Measurements from ENCODE around the gene TMEM97.
A peak's percentile ranks its signal among the peaks of the same experiment; 100 is the strongest.

TMEM97 gene

DNA sequence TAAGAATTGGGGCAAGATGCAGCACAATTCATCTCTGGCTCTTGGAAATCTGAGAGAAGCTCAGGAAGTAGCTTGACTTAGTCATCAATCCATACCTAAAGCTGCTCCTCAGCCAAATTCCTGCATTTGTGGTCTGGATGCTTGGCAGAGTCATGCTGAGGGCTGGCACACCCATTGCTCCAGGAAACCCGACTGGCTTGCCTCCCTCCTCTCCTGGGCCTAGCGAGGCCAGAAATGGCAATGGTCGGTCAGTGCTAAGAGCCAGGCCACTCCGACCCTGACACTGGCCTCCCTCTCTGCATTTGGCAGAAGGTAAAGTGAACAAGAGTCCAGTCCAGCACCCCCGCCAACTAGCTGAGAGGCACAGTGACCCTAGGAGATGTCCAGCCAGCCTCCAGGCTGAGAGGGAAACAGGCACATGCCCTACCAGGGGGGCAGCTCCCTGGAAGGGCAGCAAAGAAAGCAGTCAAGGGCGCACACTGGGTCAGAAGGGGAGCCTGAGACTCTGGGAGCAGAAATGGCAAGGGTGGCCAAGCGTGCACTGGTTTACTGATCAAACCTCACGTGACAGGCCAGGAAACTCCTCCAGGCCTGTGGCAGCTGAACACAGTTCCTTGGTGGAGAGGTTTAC is 28.4 kb downstream of the TMEM97 start:
- DNase-seq (ENCODE audit: low read depth) = peak; percentile 83
- no peak overlapping the region for H3K4me3 ChIP-seq (ENCODE audit: control insufficient read depth, low read depth, low read length)
- TF ChIP-seq, protein P1, sequence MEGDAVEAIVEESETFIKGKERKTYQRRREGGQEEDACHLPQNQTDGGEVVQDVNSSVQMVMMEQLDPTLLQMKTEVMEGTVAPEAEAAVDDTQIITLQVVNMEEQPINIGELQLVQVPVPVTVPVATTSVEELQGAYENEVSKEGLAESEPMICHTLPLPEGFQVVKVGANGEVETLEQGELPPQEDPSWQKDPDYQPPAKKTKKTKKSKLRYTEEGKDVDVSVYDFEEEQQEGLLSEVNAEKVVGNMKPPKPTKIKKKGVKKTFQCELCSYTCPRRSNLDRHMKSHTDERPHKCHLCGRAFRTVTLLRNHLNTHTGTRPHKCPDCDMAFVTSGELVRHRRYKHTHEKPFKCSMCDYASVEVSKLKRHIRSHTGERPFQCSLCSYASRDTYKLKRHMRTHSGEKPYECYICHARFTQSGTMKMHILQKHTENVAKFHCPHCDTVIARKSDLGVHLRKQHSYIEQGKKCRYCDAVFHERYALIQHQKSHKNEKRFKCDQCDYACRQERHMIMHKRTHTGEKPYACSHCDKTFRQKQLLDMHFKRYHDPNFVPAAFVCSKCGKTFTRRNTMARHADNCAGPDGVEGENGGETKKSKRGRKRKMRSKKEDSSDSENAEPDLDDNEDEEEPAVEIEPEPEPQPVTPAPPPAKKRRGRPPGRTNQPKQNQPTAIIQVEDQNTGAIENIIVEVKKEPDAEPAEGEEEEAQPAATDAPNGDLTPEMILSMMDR (IDR thresholded peaks at IDR 0.05; ENCODE audit: control insufficient read depth, insufficient read depth, low read depth, low read length, missing control alignments) = no peak

DNA sequence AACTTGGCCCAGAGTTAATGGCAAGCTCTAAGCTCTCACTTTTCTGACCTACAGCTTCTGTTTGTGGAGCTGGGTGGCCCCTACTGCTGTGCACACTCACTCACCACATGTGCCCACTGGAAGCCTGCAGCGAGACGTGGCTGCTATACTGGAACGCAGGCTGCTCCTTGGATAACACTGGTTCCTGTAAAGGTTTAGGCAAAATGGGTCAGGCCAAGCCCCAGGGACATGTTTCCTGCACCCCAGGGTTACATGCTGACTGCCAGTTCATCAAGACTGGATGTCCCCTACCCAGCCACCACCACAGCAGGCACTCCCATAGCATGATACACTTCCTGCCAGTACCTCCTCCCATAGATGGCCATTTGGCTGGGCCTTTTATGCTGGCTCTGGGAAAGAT is 30.0 kb downstream of the TMEM97 start:
- no peak for DNase-seq (ENCODE audit: low read depth)
- TF ChIP-seq, protein P1 (IDR thresholded peaks at IDR 0.05; ENCODE audit: control insufficient read depth, insufficient read depth, low read depth, low read length, missing control alignments) = no peak
- no peak overlapping the region for H3K4me3 ChIP-seq (ENCODE audit: control insufficient read depth, low read depth, low read length)

DNA sequence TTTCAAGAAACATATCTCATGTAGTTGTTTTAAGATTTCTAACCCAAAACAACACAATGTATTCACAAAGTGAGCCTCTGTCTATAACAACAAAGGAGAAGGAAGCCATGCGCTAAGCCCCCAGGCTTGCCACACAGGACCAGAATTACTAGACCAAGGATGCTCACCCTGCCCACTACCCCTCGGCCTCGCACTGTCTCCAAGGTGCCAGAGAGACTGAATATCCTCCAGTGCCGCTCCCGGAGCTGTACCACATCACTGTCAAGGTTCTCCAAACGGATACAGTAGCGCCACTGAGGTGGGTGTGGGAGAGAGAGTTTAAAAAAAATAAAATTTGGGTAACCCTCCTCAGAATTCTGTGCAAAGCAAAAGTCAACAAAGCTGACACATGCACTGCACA is 31.3 kb downstream of the TMEM97 start:
- DNase-seq (ENCODE audit: low read depth) = no peak
- TF ChIP-seq, protein P1 (IDR thresholded peaks at IDR 0.05; ENCODE audit: control insufficient read depth, insufficient read depth, low read depth, low read length, missing control alignments) = no peak
- no peak overlapping the region for H3K4me3 ChIP-seq (ENCODE audit: control insufficient read depth, low read depth, low read length)

DNA sequence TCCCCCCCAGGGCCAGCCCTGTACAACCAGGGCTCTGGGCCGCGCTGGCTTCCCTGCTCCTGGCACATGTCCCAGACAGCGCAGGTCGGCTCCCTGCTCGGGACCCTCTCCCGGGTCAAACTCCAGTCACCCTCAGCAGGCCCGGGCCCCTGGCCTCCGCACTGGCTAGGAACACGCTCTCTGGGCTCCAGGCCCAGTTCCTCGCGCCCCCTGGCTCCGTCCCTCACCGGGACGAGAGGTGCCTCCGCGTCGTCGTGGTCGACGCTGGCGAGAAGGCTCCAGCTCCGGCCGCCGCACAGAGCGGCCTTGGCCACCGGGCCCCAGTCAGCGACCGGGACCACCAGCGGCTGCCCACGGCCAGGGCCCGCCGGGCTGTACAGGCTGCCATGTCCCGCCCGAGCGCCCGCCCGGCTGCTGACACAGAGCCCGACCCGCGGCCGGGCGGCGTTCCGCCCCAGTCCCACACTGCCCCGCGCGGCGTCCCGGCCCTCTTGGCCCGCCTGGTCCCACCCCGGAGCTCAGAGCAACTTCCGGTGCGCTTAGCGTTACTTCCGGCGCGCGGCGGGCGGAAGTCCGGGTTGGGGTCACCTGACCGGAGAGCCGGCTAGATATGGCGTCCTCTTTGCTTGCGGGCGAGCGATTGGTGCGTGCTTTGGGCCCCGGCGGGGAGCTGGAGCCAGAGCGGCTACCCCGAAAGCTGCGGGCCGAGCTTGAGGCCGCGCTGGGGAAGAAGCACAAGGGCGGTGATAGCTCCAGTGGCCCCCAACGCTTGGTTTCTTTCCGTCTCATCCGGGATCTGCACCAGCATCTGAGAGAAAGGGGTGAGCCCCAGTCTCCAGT is 38.3 kb downstream of the TMEM97 start, which contains the start of gene POLDIP2:
TSS of gene POLDIP2 (minus strand) at position 467 of the 840 bp plus-strand sequence. CDS start at position 388, 79 bp downstream.
- H3K4me3 ChIP-seq (ENCODE audit: control insufficient read depth, low read depth, low read length) = peak within 1 kb of the TSS; percentile 92
- DNase-seq (ENCODE audit: low read depth) = peak; percentile 65
- TF ChIP-seq, protein P1 (IDR thresholded peaks at IDR 0.05; ENCODE audit: control insufficient read depth, insufficient read depth, low read depth, low read length, missing control alignments) = no peak

DNA sequence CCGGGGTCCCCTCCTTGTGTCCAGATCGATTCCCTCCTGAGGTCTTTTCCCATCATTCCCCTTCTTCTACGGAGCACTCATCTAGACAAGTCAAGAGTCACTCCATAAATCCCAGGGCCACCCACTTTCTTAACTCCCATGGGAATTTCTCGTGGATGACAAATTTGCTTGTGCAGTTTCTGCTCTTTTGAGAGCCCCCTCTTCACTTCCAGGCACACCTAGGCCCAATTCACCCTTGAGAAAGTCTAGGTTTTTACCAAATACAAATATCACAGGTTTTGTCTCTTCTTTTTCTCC is 38.8 kb downstream of the TMEM97 start:
- peak overlapping the region; percentile 79 for H3K4me3 ChIP-seq (ENCODE audit: control insufficient read depth, low read depth, low read length)
- DNase-seq (ENCODE audit: low read depth) = no peak
- TF ChIP-seq, protein P1 (IDR thresholded peaks at IDR 0.05; ENCODE audit: control insufficient read depth, insufficient read depth, low read depth, low read length, missing control alignments) = no peak

DNA sequence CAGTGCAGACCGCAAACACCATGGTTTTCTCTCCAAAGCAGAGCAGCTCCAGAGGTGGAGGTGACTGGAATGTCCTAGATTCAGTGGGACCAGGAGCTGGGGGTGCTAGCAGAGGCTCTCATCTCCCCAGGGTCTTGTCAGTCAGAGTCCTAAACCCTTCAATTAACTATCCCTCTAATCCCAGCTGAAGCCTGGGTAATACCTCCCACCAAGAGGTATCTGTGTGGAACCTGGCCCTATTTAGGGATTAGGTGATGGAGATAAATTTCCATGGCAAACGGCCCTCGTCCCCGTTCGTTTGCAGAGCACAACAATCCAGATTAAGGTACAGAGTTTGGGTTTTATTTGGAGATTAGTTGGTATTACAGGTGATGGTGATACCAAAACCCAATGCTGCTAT is 44.2 kb downstream of the TMEM97 start:
- no peak for DNase-seq (ENCODE audit: low read depth)
- no peak overlapping the region for H3K4me3 ChIP-seq (ENCODE audit: control insufficient read depth, low read depth, low read length)
- TF ChIP-seq, protein P1 (IDR thresholded peaks at IDR 0.05; ENCODE audit: control insufficient read depth, insufficient read depth, low read depth, low read length, missing control alignments) = no peak

Measured in AG09309 (cell line).